Aorta (tissue), 5 donors: ENCODE results near the gene ATAD2B. TPM values are rescaled to one million over a fixed set of nuclear protein-coding genes. Genes with fewer than 3 reads are reported as not detected.

Experiments
- ATAC-seq: fragments of 200-7000 bp; cut with Tn5 transposase; one replicate; pipeline ENCODE4 v1.9.1; 2022; ENCODE audit warnings: moderate library complexity; ENCODE audit not compliant: low FRiP score
- DNase-seq, 2 donors: peaks; one replicate each; pipeline ENCODE4 v3.0.0-alpha.2; 2020
- H3K27ac ChIP-seq, 2 donors: one replicate each; pipeline ENCODE4 v1.5.1; 2013; ENCODE audit warnings: low read length in 2 of 2, mild to moderate bottlenecking in 2 of 2, moderate library complexity in 2 of 2, control low read depth in 1 of 2, inconsistent platforms in 1 of 2, low read depth in 1 of 2
- H3K27me3 ChIP-seq, 2 donors: one replicate each; pipeline ENCODE4 v1.6.1; 2013; ENCODE audit warnings: control low read depth in 1 of 2, low read length in 1 of 2, mild to moderate bottlenecking in 1 of 2, moderate library complexity in 1 of 2; ENCODE audit not compliant: insufficient read depth in 2 of 2, control insufficient read depth in 1 of 2
- H3K36me3 ChIP-seq, 2 donors: one replicate each; pipeline ENCODE4 v1.6.1; 2013; ENCODE audit warnings: control low read depth in 1 of 2, low read length in 1 of 2, mild to moderate bottlenecking in 1 of 2; ENCODE audit not compliant: insufficient read depth in 2 of 2, control insufficient read depth in 1 of 2
- H3K4me1 ChIP-seq, 2 donors: one replicate each; pipeline ENCODE4 v1.6.1; 2013; ENCODE audit warnings: low read length in 2 of 2, control low read depth in 1 of 2, mild to moderate bottlenecking in 1 of 2, moderate library complexity in 1 of 2; ENCODE audit not compliant: insufficient read depth in 2 of 2, control insufficient read depth in 1 of 2
- H3K4me3 ChIP-seq, 2 donors: one replicate each; pipeline ENCODE4 v1.5.1; 2013; ENCODE audit warnings: low read length in 2 of 2, control low read depth in 1 of 2, mild to moderate bottlenecking in 1 of 2
- H3K9me3 ChIP-seq: one replicate; pipeline ENCODE4 v1.6.1; 2013; ENCODE audit warnings: mild to moderate bottlenecking, low read length; ENCODE audit not compliant: control insufficient read depth
- WGBS, 2 donors: extraction: QIAGEN DNeasy Blood & Tissue Kit; methylation state at CpG; one replicate each; pipeline ENCODE4 v1.1.7; 2013; 5-methylcytosine and 5-hydroxymethylcytosine counted together
- intact Hi-C, 2 donors: fragments of 100-400 bp; cut with DNase I; formaldehyde crosslinking; loops; one replicate each; pipeline versions ENCODE4 v1.14.2 to v1.15.0; 2022
- polyA plus RNA-seq, 2 donors: library from polyadenylated mRNA; stranded (reverse); fragments of 200-250 nt; gene quantifications; one replicate each; pipeline ENCODE4 v1.2.3, GENCODE V29; 2013
- total RNA-seq, 2 donors: library from RNA; stranded (reverse); fragmentation: NEBNext Ultra II Directional; extraction: Animal tissue kit (Norgen Biotek cat#: 25700); gene quantifications; one replicate each; pipeline ENCODE4 v1.2.1, GENCODE V29; 2021
- donor health status: healthy with polysubstance abuse.
- donor health status: Bipolar disorder and iron deficiency.
- donor health status: DM: no; HTN: no; CAD: no.
- donor health status: DM: no; HTN: no; CAD: no.
- donor health status: DM: yes; HTN: yes; CAD: no.

Gene ATAD2B
- total and polyA plus RNA-seq, 4 donors = 2.3 to 45.8 (median 18.5) TPM

GRCh38 chr2:23803264-23803964 is 123.5 kb downstream of the ATAD2B start:
- DNase-seq (no peak), ATAC-seq (no peak)
- Histone ChIP-seq H3K36me3 (no peaks in the 10 kb centered on the region), H3K27ac (no peak overlapping the region), H3K4me1 (no peaks in the 10 kb centered on the region), H3K27me3 (no peaks in the 10 kb centered on the region), H3K9me3 (no peaks in the 10 kb centered on the region), H3K4me3 (no peak overlapping the region)
- intact Hi-C loops = no loop called here
- 76% methylated on average over 5 of the region's 5 CpGs for WGBS, 2 donors

- intact Hi-C loops = no loop called here
- H3K9me3 ChIP-seq = no peaks in the 10 kb centered on the region
- no peak overlapping the region for H3K27ac ChIP-seq
- no peaks in the 10 kb centered on the region for H3K27me3 ChIP-seq
- H3K36me3 ChIP-seq = no peaks in the 10 kb centered on the region
- no peak overlapping the region for H3K4me3 ChIP-seq
- DNase-seq (no peak), ATAC-seq (no peak)
- no peaks in the 10 kb centered on the region for H3K4me1 ChIP-seq
- WGBS, 2 donors = 63 to 69% methylated on average over 1 of the region's 1 CpG
These were observed 125.5 kb downstream of the ATAD2B start for GRCh38 chr2:23801396-23801795.

- H3K4me1 ChIP-seq = peaks cover 0 to 3% of the 10 kb centered on the region in 2 donors
- no peak overlapping the region for H3K4me3 ChIP-seq
- DNase-seq (no peak), ATAC-seq (no peak)
- no peaks in the 10 kb centered on the region for H3K36me3 ChIP-seq
- 99 to 100% methylated on average over 1 of the region's 1 CpG for WGBS, 2 donors
- H3K27ac ChIP-seq = no peak overlapping the region
- intact Hi-C loops = no loop called here
- H3K9me3 ChIP-seq = no peaks in the 10 kb centered on the region
- no peaks in the 10 kb centered on the region for H3K27me3 ChIP-seq
These were observed 132.7 kb downstream of the ATAD2B start for GRCh38 chr2:23794234-23794633.

- Histone ChIP-seq H3K4me1 (peaks cover 0 to 3% of the 10 kb centered on the region in 2 donors), H3K9me3 (no peaks in the 10 kb centered on the region), H3K27ac (no peak overlapping the region), H3K4me3 (no peak overlapping the region), H3K27me3 (no peaks in the 10 kb centered on the region), H3K36me3 (no peaks in the 10 kb centered on the region)
- ATAC-seq = no peak
- 51 to 61% methylated on average over 2 of the region's 2 CpGs for WGBS, 2 donors
- intact Hi-C loops = no loop called here
- no peak for DNase-seq
These were observed 133.4 kb downstream of the ATAD2B start for GRCh38 chr2:23793476-23793875.

- DNase-seq = no peak
- intact Hi-C loops = no loop called here
- ATAC-seq = no peak
- Histone ChIP-seq H3K9me3 (no peaks in the 10 kb centered on the region), H3K36me3 (no peaks in the 10 kb centered on the region), H3K27ac (peak overlapping the region in 1 of 2 donors; percentile 43), H3K4me1 (peaks cover 0 to 3% of the 10 kb centered on the region in 2 donors), H3K4me3 (no peak overlapping the region), H3K27me3 (no peaks in the 10 kb centered on the region)
These were observed 135.9 kb downstream of the ATAD2B start for GRCh38 chr2:23791030-23791429.

- 90 to 96% methylated on average over 1 of the region's 1 CpG for WGBS, 2 donors
- Histone ChIP-seq H3K9me3 (no peaks in the 10 kb centered on the region), H3K4me1 (peaks cover 0 to 3% of the 10 kb centered on the region in 2 donors), H3K27me3 (no peaks in the 10 kb centered on the region), H3K27ac (no peak overlapping the region), H3K36me3 (no peaks in the 10 kb centered on the region), H3K4me3 (no peak overlapping the region)
- intact Hi-C loops = no loop called here
- DNase-seq = no peak
- no peak for ATAC-seq
These were observed 137.9 kb downstream of the ATAD2B start for GRCh38 chr2:23789012-23789411.

GRCh38 chr2:23788100-23788499 is 138.8 kb downstream of the ATAD2B start:
- Histone ChIP-seq H3K36me3 (no peaks in the 10 kb centered on the region), H3K4me3 (no peak overlapping the region), H3K27ac (no peak overlapping the region), H3K27me3 (no peaks in the 10 kb centered on the region), H3K9me3 (no peaks in the 10 kb centered on the region), H3K4me1 (peaks cover 0 to 3% of the 10 kb centered on the region in 2 donors)
- WGBS, 2 donors = 77 to 82% methylated on average over 1 of the region's 1 CpG
- intact Hi-C loops = no loop called here
- DNase-seq (no peak), ATAC-seq (no peak)

GRCh38 chr2:23784971-23785370 is 142.0 kb downstream of the ATAD2B start:
- Histone ChIP-seq H3K27me3 (no peaks in the 10 kb centered on the region), H3K4me3 (no peak overlapping the region), H3K36me3 (no peaks in the 10 kb centered on the region), H3K4me1 (no peaks in the 10 kb centered on the region), H3K9me3 (no peaks in the 10 kb centered on the region), H3K27ac (no peak overlapping the region)
- intact Hi-C loops = no loop called here
- DNase-seq (no peak), ATAC-seq (no peak)

- H3K4me3 ChIP-seq = no peak overlapping the region
- H3K36me3 ChIP-seq = no peaks in the 10 kb centered on the region
- no peaks in the 10 kb centered on the region for H3K27me3 ChIP-seq
- no peak overlapping the region for H3K27ac ChIP-seq
- no peak for DNase-seq
- H3K4me1 ChIP-seq = no peaks in the 10 kb centered on the region
- WGBS, 2 donors = 87 to 90% methylated on average over 1 of the region's 1 CpG
- intact Hi-C loops = no loop called here
- H3K9me3 ChIP-seq = no peaks in the 10 kb centered on the region
- no peak for ATAC-seq
These were observed 144.3 kb downstream of the ATAD2B start for GRCh38 chr2:23782646-23783045.
